ENCODE data around the gene KRTAP5-2. TPM values are rescaled to one million over a fixed set of nuclear protein-coding genes. Genes with fewer than 3 reads are reported as not detected.

KRTAP5-2 gene
- total RNA-seq, 1 donor from 2014 or later, result not detected

DNA sequence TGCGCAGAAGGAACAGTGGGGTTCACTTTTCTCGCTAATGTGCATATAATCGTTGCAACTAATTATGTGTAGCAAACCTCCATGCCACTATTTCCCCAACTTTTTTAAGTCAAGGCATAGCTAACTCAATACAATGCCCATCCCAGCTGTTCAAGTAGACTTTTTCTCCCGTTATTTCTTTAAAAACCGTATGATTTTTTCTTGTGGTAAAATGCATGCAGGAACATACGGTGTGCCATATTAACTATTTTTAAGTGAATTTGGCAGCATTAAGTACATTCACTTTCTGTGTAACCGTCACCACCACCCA is 23.2 kb downstream of the KRTAP5-2 start:
- no peak for TF ChIP-seq CTCF (conservative IDR thresholded peaks at IDR 0.05)
- H3K36me3 Mint-ChIP-seq, result no peaks in the 10 kb centered on the region
- H3K27me3 Mint-ChIP-seq, result peaks cover 38% of the 10 kb centered on the region
- H3K4me3 Mint-ChIP-seq, result peak overlapping the region; percentile 65
- H3K27ac Mint-ChIP-seq, result peak overlapping the region; percentile 53
- H3K9me3 Mint-ChIP-seq, result peaks cover 5% of the 10 kb centered on the region
- DNase-seq (ENCODE audit: extremely low spot score, unreplicated experiment), result no peak
- H3K4me1 Mint-ChIP-seq (ENCODE audit: unreplicated experiment), result no peaks in the 10 kb centered on the region

- peaks cover 42% of the 10 kb centered on the region for H3K27me3 Mint-ChIP-seq
Observed at GRCh38 chr11:1574238-1574932, 23.7 kb downstream of the KRTAP5-2 start.

DNA sequence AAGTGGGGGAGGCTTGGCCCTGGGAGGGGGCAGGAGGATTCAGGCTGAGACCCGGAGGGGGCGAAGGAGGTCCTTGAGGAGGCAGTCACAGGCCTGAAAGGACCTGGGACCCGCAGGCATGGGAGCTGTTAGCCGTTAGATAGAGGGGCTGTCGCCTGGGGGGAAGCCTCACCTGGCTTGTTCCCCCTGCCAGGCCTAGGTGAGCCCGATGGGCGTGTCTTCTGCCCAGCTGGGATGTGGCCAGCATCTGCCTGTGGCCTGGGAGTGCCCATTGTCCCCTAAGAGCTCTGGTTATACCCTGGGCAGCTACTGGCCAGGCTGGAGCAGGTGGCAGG is 24.2 kb downstream of the KRTAP5-2 start:
- Mint-ChIP-seq H3K4me3 (peak overlapping the region; percentile 73), H3K36me3 (no peaks in the 10 kb centered on the region), H3K27me3 (peaks cover 45% of the 10 kb centered on the region), H3K27ac (peak overlapping the region; percentile 72), H3K4me1 (ENCODE audit: unreplicated experiment) (peaks cover 5% of the 10 kb centered on the region), H3K9me3 (peaks cover 5% of the 10 kb centered on the region)
- DNase-seq (ENCODE audit: extremely low spot score, unreplicated experiment), result no peak
- TF ChIP-seq CTCF (conservative IDR thresholded peaks at IDR 0.05), result no peak

More at GRCh38 chr11:1574238-1574932, 23.7 kb downstream of the KRTAP5-2 start:
- Mint-ChIP-seq H3K36me3 (no peaks in the 10 kb centered on the region), H3K4me3 (peak overlapping the region; percentile 73), H3K4me1 (ENCODE audit: unreplicated experiment) (peaks cover 3% of the 10 kb centered on the region), H3K27ac (peak overlapping the region; percentile 72), H3K9me3 (peaks cover 5% of the 10 kb centered on the region)
- peak; percentile 93 for TF ChIP-seq CTCF (conservative IDR thresholded peaks at IDR 0.05)
- DNase-seq (ENCODE audit: extremely low spot score, unreplicated experiment), result peak; percentile 79

- Mint-ChIP-seq H3K27ac (peak overlapping the region; percentile 72), H3K27me3 (peaks cover 40% of the 10 kb centered on the region), H3K36me3 (no peaks in the 10 kb centered on the region), H3K4me1 (ENCODE audit: unreplicated experiment) (peaks cover 5% of the 10 kb centered on the region), H3K4me3 (peak overlapping the region; percentile 73), H3K9me3 (peaks cover 3% of the 10 kb centered on the region)
- no peak for TF ChIP-seq CTCF (conservative IDR thresholded peaks at IDR 0.05)
- no peak for DNase-seq (ENCODE audit: extremely low spot score, unreplicated experiment)
Observed at GRCh38 chr11:1573077-1573902, 24.8 kb downstream of the KRTAP5-2 start.

DNA sequence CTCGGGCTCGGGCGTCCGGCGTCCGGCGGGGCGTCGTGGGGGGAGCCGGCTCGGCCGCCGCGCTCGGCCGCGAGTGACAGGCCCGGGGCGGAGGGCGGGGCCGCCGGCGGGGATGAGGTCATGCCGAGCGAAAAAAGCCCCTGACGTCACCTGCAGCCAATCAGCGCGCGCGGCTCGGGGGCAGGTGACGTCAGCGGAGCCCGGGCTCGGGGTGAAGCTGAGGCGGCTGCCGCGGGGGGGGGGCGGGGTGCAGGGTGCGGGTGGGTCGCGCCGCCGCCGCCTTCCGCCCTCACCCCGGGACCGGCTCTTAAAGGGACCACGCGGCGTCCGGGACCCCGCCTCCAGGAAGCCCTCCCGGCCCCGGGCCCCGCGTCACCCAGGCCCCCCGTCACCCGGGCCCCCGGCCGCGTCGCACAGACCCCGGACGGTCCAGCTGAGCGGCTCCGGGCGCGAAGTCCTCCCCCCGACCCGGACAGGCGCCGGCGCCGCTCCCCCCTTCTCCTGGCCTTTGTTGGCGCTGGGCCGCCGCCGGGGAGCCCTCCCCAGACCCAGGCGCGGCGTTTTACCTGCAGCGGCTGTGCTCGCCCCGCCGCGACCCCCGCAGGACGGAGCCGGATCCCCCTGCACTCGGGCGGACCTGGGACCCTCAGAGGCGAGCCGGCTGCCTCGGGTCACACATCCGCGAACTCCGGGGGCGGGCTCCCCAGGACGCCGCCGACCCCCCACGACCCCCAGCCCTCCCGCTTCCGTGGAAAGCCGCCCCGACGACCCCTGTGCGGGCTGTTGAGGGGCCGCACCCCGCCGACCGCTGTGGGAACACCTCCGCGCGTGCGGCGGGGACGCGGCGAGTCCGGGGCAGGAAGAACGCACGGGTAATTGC is 25.7 kb downstream of the KRTAP5-2 start, which contains the start of gene DUSP8:
TSS of gene DUSP8 (minus strand) at position 75 of the 880 bp plus-strand sequence. CDS start 6,445 bp downstream, outside the sequence.
- peaks cover 37% of the 10 kb centered on the region for H3K27me3 Mint-ChIP-seq
- no peaks in the 10 kb centered on the region for H3K36me3 Mint-ChIP-seq
- H3K4me3 Mint-ChIP-seq, result no peak within 1 kb of the TSS
- H3K9me3 Mint-ChIP-seq, result no peaks in the 10 kb centered on the region
- TF ChIP-seq CTCF (conservative IDR thresholded peaks at IDR 0.05), result no peak
- H3K4me1 Mint-ChIP-seq (ENCODE audit: unreplicated experiment), result peaks cover 5% of the 10 kb centered on the region
- H3K27ac Mint-ChIP-seq, result no peak within 1 kb of the TSS
- peak; percentile 94 for DNase-seq (ENCODE audit: extremely low spot score, unreplicated experiment)
